ENCODE results near the gene GLIPR1L2. TPM values are rescaled to one million over a fixed set of nuclear protein-coding genes. Genes with fewer than 3 reads are reported as not detected.

Gene GLIPR1L2
- total RNA-seq, 1 experiment from 2014 or later: not detected

- Histone ChIP-seq H3K4me3 (ENCODE audit: low read depth, low read length, poor library complexity, severe bottlenecking) (no peak overlapping the region), H3K4me1 (ENCODE audit: insufficient read depth, low read length, poor library complexity, severe bottlenecking) (peaks cover 22% of the 10 kb centered on the region), H3K27me3 (replicated peaks; ENCODE audit: insufficient read depth, low read depth, low read length, poor library complexity) (no peaks in the 10 kb centered on the region), H3K27ac (ENCODE audit: low read depth, low read length, poor library complexity, severe bottlenecking) (no peak overlapping the region), H3K36me3 (ENCODE audit: insufficient read depth, low read length, poor library complexity, severe bottlenecking) (no peaks in the 10 kb centered on the region), H3K9me3 (ENCODE audit: low read depth, low read length, poor library complexity, severe bottlenecking) (no peaks in the 10 kb centered on the region)
- no peak for TF ChIP-seq EZH2 (IDR thresholded peaks at IDR 0.05; ENCODE audit: borderline replicate concordance, low read depth, low read length, poor library complexity, severe bottlenecking)
- TF ChIP-seq CTCF (conservative IDR thresholded peaks at IDR 0.05; ENCODE audit: low read depth, low read length): no peak
- intact Hi-C loops (cut with micrococcal nuclease; ENCODE audit: unreplicated experiment): no loop called here
- CTCF ChIA-PET: no interaction called here
- no peak for DNase-seq (ENCODE audit: low spot score)
- no TSS peak for BruUV-seq (replicated peaks)
- POLR2A ChIA-PET (ENCODE audit: low non-redundant PET): no interaction called here
Measured at GRCh38 chr12:75471902-75472890, 81.3 kb downstream of the GLIPR1L2 start.

- intact Hi-C loops (cut with micrococcal nuclease; ENCODE audit: unreplicated experiment): no loop called here
- CTCF ChIA-PET: no interaction called here
- Histone ChIP-seq H3K4me1 (ENCODE audit: insufficient read depth, low read length, poor library complexity, severe bottlenecking) (peaks cover 22% of the 10 kb centered on the region), H3K4me3 (ENCODE audit: low read depth, low read length, poor library complexity, severe bottlenecking) (no peak overlapping the region), H3K27ac (ENCODE audit: low read depth, low read length, poor library complexity, severe bottlenecking) (no peak overlapping the region), H3K36me3 (ENCODE audit: insufficient read depth, low read length, poor library complexity, severe bottlenecking) (no peaks in the 10 kb centered on the region), H3K27me3 (replicated peaks; ENCODE audit: insufficient read depth, low read depth, low read length, poor library complexity) (no peaks in the 10 kb centered on the region), H3K9me3 (ENCODE audit: low read depth, low read length, poor library complexity, severe bottlenecking) (no peaks in the 10 kb centered on the region)
- no peak for DNase-seq (ENCODE audit: low spot score)
- no peak for TF ChIP-seq EZH2 (IDR thresholded peaks at IDR 0.05; ENCODE audit: borderline replicate concordance, low read depth, low read length, poor library complexity, severe bottlenecking)
- TF ChIP-seq CTCF (conservative IDR thresholded peaks at IDR 0.05; ENCODE audit: low read depth, low read length): no peak
- BruUV-seq (replicated peaks): no TSS peak
- POLR2A ChIA-PET (ENCODE audit: low non-redundant PET): no interaction called here
Measured at GRCh38 chr12:75474116-75474515, 83.2 kb downstream of the GLIPR1L2 start.

- H3K36me3 ChIP-seq (ENCODE audit: insufficient read depth, low read length, poor library complexity, severe bottlenecking): no peaks in the 10 kb centered on the region
- ChIA-PET CTCF (no interaction called here), POLR2A (ENCODE audit: low non-redundant PET) (no interaction called here)
- no peak overlapping the region for H3K27ac ChIP-seq (ENCODE audit: low read depth, low read length, poor library complexity, severe bottlenecking)
- no peak for TF ChIP-seq CTCF (conservative IDR thresholded peaks at IDR 0.05; ENCODE audit: low read depth, low read length)
- TF ChIP-seq EZH2 (IDR thresholded peaks at IDR 0.05; ENCODE audit: borderline replicate concordance, low read depth, low read length, poor library complexity, severe bottlenecking): no peak
- no peak overlapping the region for H3K4me3 ChIP-seq (ENCODE audit: low read depth, low read length, poor library complexity, severe bottlenecking)
- peaks cover 27% of the 10 kb centered on the region for H3K4me1 ChIP-seq (ENCODE audit: insufficient read depth, low read length, poor library complexity, severe bottlenecking)
- BruUV-seq (replicated peaks): no TSS peak
- no peaks in the 10 kb centered on the region for H3K27me3 ChIP-seq (replicated peaks; ENCODE audit: insufficient read depth, low read depth, low read length, poor library complexity)
- intact Hi-C loops (cut with micrococcal nuclease; ENCODE audit: unreplicated experiment): no loop called here
- no peak for DNase-seq (ENCODE audit: low spot score)
- H3K9me3 ChIP-seq (ENCODE audit: low read depth, low read length, poor library complexity, severe bottlenecking): no peaks in the 10 kb centered on the region
Measured at GRCh38 chr12:75476071-75476470, 85.2 kb downstream of the GLIPR1L2 start.

All from A673 (cell line).